Sigmoid colon (tissue), 4 donors: ENCODE results near the gene RPP40.

Source experiments
- EP300 ChIP-seq, 4 donors: sonication (generic); formaldehyde crosslinking; IDR thresholded peaks; one replicate each; pipeline ENCODE4 v1.6.1; 2017; ENCODE audit warnings: antibody characterized with exemption in 4 of 4
- POLR2A ChIP-seq, 2 donors: fragments of 450-650 bp; IDR thresholded peaks; one replicate each; pipeline ENCODE4 v1.6.1; 2016; ENCODE audit warnings: antibody characterized with exemption in 2 of 2, mild to moderate bottlenecking in 2 of 2, moderate library complexity in 2 of 2
- TF ChIP-seq, protein P1 (sequence below), 4 experiments: fragments of 450-650 bp in 3 of 4; fragments of 200-600 bp in 1 of 4; IDR thresholded peaks; one replicate each; pipeline ENCODE4 v1.5.1; 2016 to 2019; ENCODE audit warnings: antibody characterized with exemption in 4 of 4, mild to moderate bottlenecking in 3 of 4, moderate library complexity in 2 of 4

DNA sequence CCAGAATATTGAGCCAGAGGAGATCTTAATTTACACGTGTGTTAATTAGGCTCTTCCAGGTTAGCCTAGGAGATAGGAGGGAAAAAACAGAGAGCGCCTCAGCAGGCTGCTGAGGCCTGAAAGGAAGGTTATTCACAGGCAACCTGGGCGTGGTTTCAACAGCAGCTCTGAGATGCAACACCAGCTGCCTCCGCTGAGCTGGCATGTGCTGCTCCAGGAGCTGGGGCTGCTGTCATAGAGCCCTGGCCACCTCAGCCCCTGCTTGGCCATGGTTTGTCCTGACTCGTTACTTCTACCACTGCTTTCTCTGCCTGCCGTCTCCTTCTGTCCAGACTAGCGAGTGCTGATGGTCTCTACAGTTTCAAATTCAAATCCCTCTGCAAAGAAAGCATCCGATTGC lies 32.4 kb upstream of the RPP40 start:
- TF ChIP-seq, protein P1, sequence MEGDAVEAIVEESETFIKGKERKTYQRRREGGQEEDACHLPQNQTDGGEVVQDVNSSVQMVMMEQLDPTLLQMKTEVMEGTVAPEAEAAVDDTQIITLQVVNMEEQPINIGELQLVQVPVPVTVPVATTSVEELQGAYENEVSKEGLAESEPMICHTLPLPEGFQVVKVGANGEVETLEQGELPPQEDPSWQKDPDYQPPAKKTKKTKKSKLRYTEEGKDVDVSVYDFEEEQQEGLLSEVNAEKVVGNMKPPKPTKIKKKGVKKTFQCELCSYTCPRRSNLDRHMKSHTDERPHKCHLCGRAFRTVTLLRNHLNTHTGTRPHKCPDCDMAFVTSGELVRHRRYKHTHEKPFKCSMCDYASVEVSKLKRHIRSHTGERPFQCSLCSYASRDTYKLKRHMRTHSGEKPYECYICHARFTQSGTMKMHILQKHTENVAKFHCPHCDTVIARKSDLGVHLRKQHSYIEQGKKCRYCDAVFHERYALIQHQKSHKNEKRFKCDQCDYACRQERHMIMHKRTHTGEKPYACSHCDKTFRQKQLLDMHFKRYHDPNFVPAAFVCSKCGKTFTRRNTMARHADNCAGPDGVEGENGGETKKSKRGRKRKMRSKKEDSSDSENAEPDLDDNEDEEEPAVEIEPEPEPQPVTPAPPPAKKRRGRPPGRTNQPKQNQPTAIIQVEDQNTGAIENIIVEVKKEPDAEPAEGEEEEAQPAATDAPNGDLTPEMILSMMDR (IDR thresholded peaks at IDR 0.05): no peak
- no peak for TF ChIP-seq EP300 (IDR thresholded peaks at IDR 0.05)
- no peak for TF ChIP-seq POLR2A (IDR thresholded peaks at IDR 0.05)
